ENCODE measurements around the gene MORN1.

GRCh38 chr1:2289607-2290006 lies 101.7 kb downstream of the MORN1 start:
- TF ChIP-seq, protein P1, sequence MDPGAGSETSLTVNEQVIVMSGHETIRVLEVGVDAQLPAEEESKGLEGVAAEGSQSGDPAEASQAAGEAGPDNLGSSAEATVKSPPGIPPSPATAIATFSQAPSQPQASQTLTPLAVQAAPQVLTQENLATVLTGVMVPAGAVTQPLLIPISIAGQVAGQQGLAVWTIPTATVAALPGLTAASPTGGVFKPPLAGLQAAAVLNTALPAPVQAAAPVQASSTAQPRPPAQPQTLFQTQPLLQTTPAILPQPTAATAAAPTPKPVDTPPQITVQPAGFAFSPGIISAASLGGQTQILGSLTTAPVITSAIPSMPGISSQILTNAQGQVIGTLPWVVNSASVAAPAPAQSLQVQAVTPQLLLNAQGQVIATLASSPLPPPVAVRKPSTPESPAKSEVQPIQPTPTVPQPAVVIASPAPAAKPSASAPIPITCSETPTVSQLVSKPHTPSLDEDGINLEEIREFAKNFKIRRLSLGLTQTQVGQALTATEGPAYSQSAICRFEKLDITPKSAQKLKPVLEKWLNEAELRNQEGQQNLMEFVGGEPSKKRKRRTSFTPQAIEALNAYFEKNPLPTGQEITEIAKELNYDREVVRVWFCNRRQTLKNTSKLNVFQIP (CRISPR knock-in tag; IDR thresholded peaks at IDR 0.05; ENCODE audit: borderline replicate concordance, low read depth): no peak
- TF ChIP-seq PPARA (CRISPR knock-in tag; IDR thresholded peaks at IDR 0.05; ENCODE audit: borderline replicate concordance): no peak
- TF ChIP-seq ZNF8 (CRISPR knock-in tag; IDR thresholded peaks at IDR 0.05): no peak
- TF ChIP-seq, protein P2, sequence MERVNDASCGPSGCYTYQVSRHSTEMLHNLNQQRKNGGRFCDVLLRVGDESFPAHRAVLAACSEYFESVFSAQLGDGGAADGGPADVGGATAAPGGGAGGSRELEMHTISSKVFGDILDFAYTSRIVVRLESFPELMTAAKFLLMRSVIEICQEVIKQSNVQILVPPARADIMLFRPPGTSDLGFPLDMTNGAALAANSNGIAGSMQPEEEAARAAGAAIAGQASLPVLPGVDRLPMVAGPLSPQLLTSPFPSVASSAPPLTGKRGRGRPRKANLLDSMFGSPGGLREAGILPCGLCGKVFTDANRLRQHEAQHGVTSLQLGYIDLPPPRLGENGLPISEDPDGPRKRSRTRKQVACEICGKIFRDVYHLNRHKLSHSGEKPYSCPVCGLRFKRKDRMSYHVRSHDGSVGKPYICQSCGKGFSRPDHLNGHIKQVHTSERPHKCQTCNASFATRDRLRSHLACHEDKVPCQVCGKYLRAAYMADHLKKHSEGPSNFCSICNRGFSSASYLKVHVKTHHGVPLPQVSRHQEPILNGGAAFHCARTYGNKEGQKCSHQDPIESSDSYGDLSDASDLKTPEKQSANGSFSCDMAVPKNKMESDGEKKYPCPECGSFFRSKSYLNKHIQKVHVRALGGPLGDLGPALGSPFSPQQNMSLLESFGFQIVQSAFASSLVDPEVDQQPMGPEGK (CRISPR knock-in tag; IDR thresholded peaks at IDR 0.05; ENCODE audit: borderline replicate concordance): no peak
- TF ChIP-seq ISL1 (CRISPR knock-in tag; IDR thresholded peaks at IDR 0.05): no peak
- no peak for TF ChIP-seq CREB5 (CRISPR knock-in tag; IDR thresholded peaks at IDR 0.05; ENCODE audit: low read depth)
- no peak for TF ChIP-seq ESRRG (CRISPR knock-in tag; IDR thresholded peaks at IDR 0.05)
- no peak for TF ChIP-seq TOX (CRISPR knock-in tag; IDR thresholded peaks at IDR 0.05; ENCODE audit: borderline replicate concordance)
- TF ChIP-seq TSHZ2 (CRISPR knock-in tag; IDR thresholded peaks at IDR 0.05): no peak
